RWPE1 (cell line): ENCODE results near the gene NUAK1.

ENCODE experiments used
- CTCF ChIA-PET: fragments of 350-600 bp; sonication (Branson Sonifier 250); formaldehyde crosslinking; extraction: SDS; loops from one replicate; lab custom pipeline; 2021; lab: Yijun Ruan, JAX
- POLR2A ChIA-PET: fragments of 400-600 bp; formaldehyde crosslinking; extraction: SDS; loops from one replicate; lab custom pipeline; 2020; ENCODE audit warnings: antibody characterized with exemption; ENCODE audit not compliant: low non-redundant PET; lab: Yijun Ruan, JAX
- DNase-seq: peaks from one replicate; pipeline ENCODE4 v3.0.0; 2012; ENCODE audit warnings: low spot score
- H3K27ac ChIP-seq: fragments of 450-650 bp; 2 replicates; pipeline ENCODE4 v1.5.1; 2017
- CTCF ChIP-seq: fragments of 450-650 bp; conservative IDR thresholded peaks from 2 replicates; pipeline ENCODE4 v1.5.1; 2017; ENCODE audit warnings: low read depth, mild to moderate bottlenecking

The NUAK1 gene

GRCh38 chr12:106079148-106079738 lies 59.5 kb downstream of the NUAK1 start:
- ChIA-PET POLR2A (no interaction called here), CTCF (no interaction called here)
- no peak for TF ChIP-seq CTCF
- DNase-seq: no peak
- H3K27ac ChIP-seq: no peak overlapping the region

GRCh38 chr12:106078358-106079010 lies 60.3 kb downstream of the NUAK1 start:
- ChIA-PET POLR2A (no interaction called here), CTCF (no interaction called here)
- peak overlapping the region; percentile 46 for H3K27ac ChIP-seq
- TF ChIP-seq CTCF: no peak
- peak; percentile 34 for DNase-seq

DNA sequence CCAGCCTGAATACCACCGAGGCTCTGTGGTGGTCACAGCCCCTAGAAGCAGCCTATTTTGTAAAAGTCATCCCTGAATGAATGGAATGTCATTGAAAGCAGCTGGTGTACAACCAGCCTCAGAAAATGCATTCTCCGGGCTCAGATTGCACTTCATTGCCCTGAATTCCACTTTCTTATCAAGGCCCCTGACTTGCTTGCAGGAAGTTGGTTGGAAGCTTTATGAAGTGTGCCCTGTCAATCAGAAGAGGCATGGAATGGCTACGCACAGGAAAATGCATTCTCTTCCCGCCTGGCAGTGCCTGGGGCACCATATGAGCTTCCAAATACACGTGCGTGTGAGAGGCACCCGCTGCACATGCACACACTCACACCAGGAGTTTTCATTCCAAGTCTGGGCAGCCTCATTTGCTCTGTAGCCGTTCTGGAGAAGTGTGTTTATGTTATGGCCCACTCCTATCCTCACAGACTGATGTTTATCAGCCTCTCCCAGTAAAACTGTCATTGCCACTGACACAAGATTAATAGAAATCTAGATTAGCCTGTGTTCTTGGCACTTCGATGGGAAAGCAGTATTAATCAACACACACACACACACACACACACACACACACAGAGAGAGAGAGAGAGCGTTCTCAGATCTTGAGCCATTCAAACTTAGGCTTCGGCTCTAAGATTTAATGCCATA lies 63.9 kb downstream of the NUAK1 start:
- CTCF ChIA-PET: interaction anchor here (0.5 kb wide), 1 partner anchor 20 kb away, joined by 3 read pairs; no protein-coding TSS in a partner anchor
- H3K27ac ChIP-seq: no peak overlapping the region
- DNase-seq: no peak
- POLR2A ChIA-PET: no interaction called here
- no peak for TF ChIP-seq CTCF

DNA sequence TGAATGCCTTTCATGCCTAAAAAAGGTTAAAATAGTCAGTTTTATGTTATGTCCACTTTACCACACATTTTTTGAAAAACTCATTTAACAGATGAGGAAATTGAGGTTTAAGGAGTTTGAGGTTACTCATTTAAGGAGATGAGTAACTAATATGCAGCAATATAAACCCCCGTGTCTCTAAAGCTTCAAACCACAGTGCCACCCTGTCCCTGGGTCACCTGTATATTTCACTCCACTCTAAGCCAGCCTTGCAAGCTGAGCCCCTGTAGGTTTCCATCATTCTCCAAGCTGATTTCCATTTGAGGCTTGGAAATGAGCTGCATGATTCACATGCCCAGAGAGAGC lies 64.4 kb downstream of the NUAK1 start:
- TF ChIP-seq CTCF: no peak
- H3K27ac ChIP-seq: no peak overlapping the region
- ChIA-PET POLR2A (no interaction called here), CTCF (interaction anchor here (0.5 kb wide), 1 partner anchor 20 kb away, joined by 3 read pairs; no protein-coding TSS in a partner anchor)
- DNase-seq: no peak

GRCh38 chr12:106073179-106073578 lies 65.6 kb downstream of the NUAK1 start:
- POLR2A ChIA-PET: no interaction called here
- no peak for DNase-seq
- H3K27ac ChIP-seq: no peak overlapping the region
- CTCF ChIA-PET: interaction anchor here (0.7 kb wide), 1 partner anchor 34 kb away, joined by 3 read pairs; no protein-coding TSS in a partner anchor
- TF ChIP-seq CTCF: no peak

DNA sequence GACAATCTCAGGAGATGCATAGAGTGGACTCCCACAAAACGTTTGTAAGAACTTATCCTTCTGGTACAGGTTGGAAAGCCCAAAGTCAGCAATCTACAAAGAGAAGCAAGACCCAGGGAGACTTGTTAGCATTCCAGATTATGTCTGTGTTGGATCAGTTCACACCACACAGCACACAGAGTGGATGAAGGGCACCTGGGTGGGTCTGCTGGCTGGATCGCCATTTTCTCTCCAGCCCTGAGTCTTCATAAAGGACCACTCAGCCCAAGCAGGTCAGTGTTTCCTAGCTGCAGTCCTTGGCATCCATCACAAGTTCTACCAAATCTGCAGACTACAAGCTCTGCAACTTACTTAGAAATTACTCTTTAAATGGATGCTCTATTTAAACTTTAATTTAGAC lies 66.0 kb downstream of the NUAK1 start:
- H3K27ac ChIP-seq: no peak overlapping the region
- CTCF ChIA-PET: no interaction called here
- TF ChIP-seq CTCF: no peak
- POLR2A ChIA-PET: no interaction called here
- DNase-seq: no peak
